Measurements from ENCODE around the gene MTHFD1.
"Not testable (repeated sequence)": the region's sequence is repeated elsewhere in the genome, so short reads cannot be mapped to it uniquely, and the experiment has no call there.

MTHFD1 gene

DNA sequence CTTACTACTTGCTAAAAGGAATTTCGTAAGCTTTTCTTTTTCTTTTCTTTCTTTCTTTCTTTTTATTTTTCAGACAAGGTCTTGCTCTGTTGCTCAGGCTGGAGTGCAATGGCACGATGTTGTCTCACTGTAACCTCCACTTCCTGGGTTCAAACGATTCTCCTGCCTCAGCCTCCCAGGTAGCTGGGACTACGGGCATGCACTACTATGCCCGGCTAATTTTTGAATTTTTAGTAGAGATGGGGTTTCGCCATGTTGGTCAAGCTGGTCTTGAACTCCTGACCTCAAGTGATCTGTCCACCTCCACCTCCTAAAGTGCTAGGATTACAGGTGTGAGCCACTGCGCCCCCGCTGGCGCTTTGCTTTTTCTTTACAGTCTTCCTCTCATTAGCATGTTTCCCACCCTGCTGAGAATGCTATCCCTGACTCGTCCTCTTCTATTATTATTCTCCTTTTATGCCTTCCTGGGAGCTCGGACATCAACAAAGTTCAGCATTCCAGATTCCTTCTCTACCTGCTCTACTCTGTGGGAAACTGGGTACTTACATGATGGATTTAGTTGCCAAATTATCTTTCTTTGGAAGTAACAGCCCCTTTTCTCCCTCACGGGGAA, 3.1 kb downstream of the MTHFD1 start:
- POLR2A ChIA-PET = no interaction called here
- CTCF ChIA-PET = interaction anchor here (0.6 to 2.0 kb wide), 4 partner anchors 10 to 88 kb away, joined by 3 to 7 read pairs (median 4); no protein-coding TSS in a partner anchor
- TF ChIP-seq, protein P1, sequence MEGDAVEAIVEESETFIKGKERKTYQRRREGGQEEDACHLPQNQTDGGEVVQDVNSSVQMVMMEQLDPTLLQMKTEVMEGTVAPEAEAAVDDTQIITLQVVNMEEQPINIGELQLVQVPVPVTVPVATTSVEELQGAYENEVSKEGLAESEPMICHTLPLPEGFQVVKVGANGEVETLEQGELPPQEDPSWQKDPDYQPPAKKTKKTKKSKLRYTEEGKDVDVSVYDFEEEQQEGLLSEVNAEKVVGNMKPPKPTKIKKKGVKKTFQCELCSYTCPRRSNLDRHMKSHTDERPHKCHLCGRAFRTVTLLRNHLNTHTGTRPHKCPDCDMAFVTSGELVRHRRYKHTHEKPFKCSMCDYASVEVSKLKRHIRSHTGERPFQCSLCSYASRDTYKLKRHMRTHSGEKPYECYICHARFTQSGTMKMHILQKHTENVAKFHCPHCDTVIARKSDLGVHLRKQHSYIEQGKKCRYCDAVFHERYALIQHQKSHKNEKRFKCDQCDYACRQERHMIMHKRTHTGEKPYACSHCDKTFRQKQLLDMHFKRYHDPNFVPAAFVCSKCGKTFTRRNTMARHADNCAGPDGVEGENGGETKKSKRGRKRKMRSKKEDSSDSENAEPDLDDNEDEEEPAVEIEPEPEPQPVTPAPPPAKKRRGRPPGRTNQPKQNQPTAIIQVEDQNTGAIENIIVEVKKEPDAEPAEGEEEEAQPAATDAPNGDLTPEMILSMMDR (IDR thresholded peaks at IDR 0.05; ENCODE audit: insufficient read depth, low read length, missing control alignments) = no peak
- no peak overlapping the region for H3K4me3 ChIP-seq (ENCODE audit: low read depth, low read length)
- no peak for DNase-seq (ENCODE audit: low read depth, low spot score)

DNA sequence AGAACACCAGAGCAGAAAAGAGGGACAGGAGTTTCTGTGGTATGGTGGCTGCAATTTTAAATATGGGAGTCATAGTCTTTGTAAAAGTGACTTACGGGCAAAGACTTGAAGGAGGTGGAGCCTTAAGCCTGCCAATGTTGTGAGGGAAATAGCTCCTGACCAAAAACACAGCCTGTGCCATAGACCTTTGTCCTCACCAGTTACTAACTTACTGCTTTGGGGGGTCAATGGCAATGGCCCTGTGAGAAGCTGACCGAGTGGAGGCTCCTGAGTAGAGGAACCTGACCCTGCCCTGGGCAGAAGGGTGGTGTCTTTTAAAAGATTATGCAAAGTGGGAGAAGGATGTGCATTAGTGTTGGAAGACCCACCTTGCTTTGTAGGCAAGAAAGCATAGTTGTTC, 3.8 kb downstream of the MTHFD1 start:
- CTCF ChIA-PET = interaction anchor here (1.1 to 2.2 kb wide), 6 partner anchors 10 to 119 kb away, joined by 4 to 10 read pairs (median 6); no protein-coding TSS in a partner anchor
- no peak for DNase-seq (ENCODE audit: low read depth, low spot score)
- H3K4me3 ChIP-seq (ENCODE audit: low read depth, low read length) = no peak overlapping the region
- TF ChIP-seq, protein P1 (IDR thresholded peaks at IDR 0.05; ENCODE audit: insufficient read depth, low read length, missing control alignments) = no peak
- POLR2A ChIA-PET = no interaction called here

DNA sequence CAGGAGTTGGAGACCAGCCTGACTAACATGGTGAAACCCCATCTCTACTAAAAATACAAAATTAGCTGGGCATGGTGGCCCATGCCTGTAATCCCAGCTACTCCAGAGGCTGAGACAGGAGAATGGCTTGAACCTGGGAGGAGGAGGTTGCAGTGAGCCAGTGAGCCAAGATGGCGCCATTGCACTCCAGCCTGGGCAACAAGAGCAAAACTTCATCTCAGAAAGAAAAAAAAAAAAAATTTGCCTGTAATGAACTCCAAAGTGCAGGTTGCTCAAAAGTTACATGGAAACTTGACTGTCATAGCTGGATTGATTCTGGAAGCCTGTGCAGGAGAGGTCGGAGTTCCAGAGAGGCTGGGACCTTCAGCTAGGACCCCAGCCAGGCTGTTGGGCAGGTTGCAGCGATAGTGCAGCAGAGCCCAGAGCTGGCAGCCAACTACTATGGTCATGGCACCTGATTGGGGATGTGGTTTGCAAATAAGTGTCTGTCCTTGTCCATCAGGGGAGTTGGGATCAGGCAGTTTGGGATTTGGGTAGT, 5.1 kb downstream of the MTHFD1 start:
- CTCF ChIA-PET = interaction anchor here (1.0 to 2.2 kb wide), 3 partner anchors 36 to 118 kb away, joined by 3 to 10 read pairs (median 8); no protein-coding TSS in a partner anchor
- H3K4me3 ChIP-seq (ENCODE audit: low read depth, low read length); POLR2A ChIA-PET; DNase-seq (ENCODE audit: low read depth, low spot score): not testable (repeated sequence)

DNA sequence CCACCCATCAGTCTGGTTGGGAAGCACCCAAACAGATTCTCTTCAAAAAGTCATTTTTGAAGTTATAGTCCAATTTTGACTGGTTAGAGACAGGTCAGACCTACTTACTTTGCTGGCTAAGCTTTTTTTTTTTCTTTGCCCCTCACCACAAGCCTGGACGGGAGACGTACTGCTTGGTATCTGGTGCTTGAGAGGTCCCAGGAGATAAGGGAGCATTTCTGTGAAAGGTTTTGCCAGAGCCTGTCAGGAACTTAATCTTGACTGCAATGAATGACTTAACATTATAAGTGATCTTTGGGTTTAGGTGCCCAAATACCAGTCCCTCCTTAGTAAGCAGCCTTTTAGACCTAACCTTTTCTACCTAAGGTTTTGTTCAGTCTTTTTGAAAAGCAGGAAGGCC, 6.3 kb downstream of the MTHFD1 start:
- CTCF ChIA-PET = interaction anchor here (1.1 kb wide), 1 partner anchor 69 kb away, joined by 3 read pairs; no protein-coding TSS in a partner anchor
- no peak overlapping the region for H3K4me3 ChIP-seq (ENCODE audit: low read depth, low read length)
- TF ChIP-seq, protein P1 (IDR thresholded peaks at IDR 0.05; ENCODE audit: insufficient read depth, low read length, missing control alignments) = no peak
- POLR2A ChIA-PET = no interaction called here
- DNase-seq (ENCODE audit: low read depth, low spot score) = no peak

DNA sequence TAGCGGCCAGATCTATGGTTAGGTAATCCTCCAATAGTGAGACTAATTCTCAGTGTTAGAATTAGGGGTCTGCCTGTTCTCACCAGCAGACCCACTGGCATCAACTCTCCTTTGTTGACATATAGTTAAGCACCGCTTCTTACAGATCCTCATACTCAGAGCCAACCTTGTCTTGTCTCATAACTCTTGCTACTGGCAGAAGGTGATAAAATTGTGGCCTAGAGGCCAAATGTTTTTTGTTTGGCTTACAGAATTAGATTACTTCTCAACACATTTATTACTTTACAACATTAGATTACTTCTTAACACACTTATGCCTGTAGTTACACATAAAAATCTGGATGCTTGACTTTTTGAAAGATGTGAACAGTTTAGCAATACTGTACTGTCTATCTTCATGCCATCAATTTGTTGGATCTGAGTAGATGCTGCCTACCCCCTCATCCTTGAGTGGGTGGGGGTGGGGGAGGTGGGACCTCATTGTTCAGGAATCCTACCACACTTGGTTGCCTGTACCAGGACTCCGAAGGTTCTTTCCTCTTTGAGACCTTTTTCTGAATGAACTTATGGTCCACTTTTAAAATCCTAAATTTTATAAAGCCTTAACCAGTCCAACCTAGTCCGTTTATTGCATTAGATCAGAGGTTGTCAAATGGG, 7.0 kb downstream of the MTHFD1 start:
- TF ChIP-seq, protein P1 (IDR thresholded peaks at IDR 0.05; ENCODE audit: insufficient read depth, low read length, missing control alignments) = no peak
- H3K4me3 ChIP-seq (ENCODE audit: low read depth, low read length) = no peak overlapping the region
- no peak for DNase-seq (ENCODE audit: low read depth, low spot score)
- ChIA-PET CTCF (interaction anchor here (0.8 to 9.3 kb wide), 3 partner anchors 35 to 84 kb away, joined by 3 to 44 read pairs (median 4); no protein-coding TSS in a partner anchor), POLR2A (no interaction called here)

DNA sequence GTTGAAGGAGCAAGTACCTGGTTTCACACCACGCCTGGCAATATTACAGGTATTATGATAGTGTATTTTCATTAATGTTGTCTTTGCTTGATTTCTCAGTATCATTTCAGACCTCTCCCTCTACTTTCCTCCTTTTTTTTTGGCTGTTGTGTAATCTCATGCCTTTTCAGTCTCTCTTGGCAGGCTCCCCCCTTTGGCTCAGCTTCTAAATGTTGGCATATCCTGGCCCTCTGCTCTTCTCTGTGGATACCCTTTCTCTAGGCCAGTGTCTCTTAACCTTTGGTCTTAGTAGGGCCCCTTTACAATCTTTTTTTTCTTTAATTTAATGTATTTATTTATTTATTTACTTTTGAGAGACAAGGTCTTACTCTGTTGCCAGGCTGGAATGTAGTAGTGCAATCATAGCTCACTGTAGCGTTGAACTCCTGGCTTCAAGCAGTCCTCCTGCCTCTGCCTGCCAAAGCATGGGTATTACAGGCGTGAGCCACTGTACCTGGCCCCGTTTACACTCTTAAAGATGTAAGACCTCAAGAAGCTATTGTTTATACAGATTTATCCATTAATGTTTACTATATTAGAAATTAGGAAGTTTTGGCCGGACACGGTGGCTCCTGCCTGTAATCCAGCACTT, 12.8 kb downstream of the MTHFD1 start:
- TF ChIP-seq, protein P1 (IDR thresholded peaks at IDR 0.05; ENCODE audit: insufficient read depth, low read length, missing control alignments) = no peak
- POLR2A ChIA-PET = no interaction called here
- H3K4me3 ChIP-seq (ENCODE audit: low read depth, low read length) = no peak overlapping the region
- DNase-seq (ENCODE audit: low read depth, low spot score) = no peak
- CTCF ChIA-PET = interaction anchor here (1.2 to 9.3 kb wide), 5 partner anchors 9 to 78 kb away, joined by 3 to 44 read pairs (median 7); no protein-coding TSS in a partner anchor
